GM23248 (cell line): Measurements from ENCODE around the gene TNFRSF8.

Source experiments
- EZH2 ChIP-seq: fragments of 200-600 bp; sonication (generic); IDR thresholded peaks from 2 replicates; pipeline ENCODE4 v1.6.1; 2018; ENCODE audit warnings: antibody characterized with exemption, mild to moderate bottlenecking; ENCODE audit not compliant: insufficient read depth, poor library complexity, severe bottlenecking
- EZH2phosphoT487 ChIP-seq: fragments of 200-600 bp; sonication (generic); IDR thresholded peaks from 2 replicates; pipeline ENCODE4 v1.6.1; 2018; ENCODE audit warnings: antibody characterized with exemption, moderate library complexity, mild to moderate bottlenecking, low read depth; ENCODE audit not compliant: insufficient read depth

- TF ChIP-seq EZH2phosphoT487 (no peak), EZH2 (no peak)
Measured at GRCh38 chr1:12038356-12039163, 24.5 kb upstream of the TNFRSF8 start.
